NB4 (cell line): ENCODE measurements around the gene UBL7.

ENCODE experiments used
- POLR2A ChIP-seq: IDR thresholded peaks from 2 replicates; pipeline ENCODE4 v1.6.1; 2011; ENCODE audit warnings: mild to moderate bottlenecking; ENCODE audit not compliant: insufficient read length; ENCODE audit errors: extremely low read depth
- TF ChIP-seq, protein P1 (sequence below): IDR thresholded peaks from one replicate; pipeline ENCODE4 v1.5.1; 2012; ENCODE audit warnings: low read depth, low read length

DNA sequence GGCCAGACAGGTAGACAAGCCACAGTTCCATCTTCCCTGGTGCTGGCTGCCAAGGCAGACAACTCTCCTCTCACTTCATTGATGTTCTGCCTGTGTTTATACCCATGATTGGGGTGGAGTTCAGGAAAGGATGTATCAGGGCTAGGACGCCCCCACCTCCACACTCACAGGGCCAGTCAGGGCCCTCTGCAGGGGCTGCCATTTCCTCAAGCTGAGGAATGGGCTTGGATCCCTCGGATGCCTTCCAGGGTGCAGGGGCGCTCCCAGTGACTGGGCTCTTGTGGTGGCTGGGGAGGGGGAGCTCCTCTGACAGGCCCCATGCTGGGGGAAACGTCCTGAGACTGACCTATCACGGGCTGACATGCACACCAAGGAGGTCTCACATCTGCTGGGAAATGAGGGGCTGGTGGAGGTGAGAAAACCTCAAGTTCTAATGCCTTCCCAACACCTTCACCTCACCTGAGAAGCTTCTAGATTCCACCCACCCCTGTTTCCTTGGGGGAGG is 58.6 kb downstream of the UBL7 start:
- TF ChIP-seq, protein P1, sequence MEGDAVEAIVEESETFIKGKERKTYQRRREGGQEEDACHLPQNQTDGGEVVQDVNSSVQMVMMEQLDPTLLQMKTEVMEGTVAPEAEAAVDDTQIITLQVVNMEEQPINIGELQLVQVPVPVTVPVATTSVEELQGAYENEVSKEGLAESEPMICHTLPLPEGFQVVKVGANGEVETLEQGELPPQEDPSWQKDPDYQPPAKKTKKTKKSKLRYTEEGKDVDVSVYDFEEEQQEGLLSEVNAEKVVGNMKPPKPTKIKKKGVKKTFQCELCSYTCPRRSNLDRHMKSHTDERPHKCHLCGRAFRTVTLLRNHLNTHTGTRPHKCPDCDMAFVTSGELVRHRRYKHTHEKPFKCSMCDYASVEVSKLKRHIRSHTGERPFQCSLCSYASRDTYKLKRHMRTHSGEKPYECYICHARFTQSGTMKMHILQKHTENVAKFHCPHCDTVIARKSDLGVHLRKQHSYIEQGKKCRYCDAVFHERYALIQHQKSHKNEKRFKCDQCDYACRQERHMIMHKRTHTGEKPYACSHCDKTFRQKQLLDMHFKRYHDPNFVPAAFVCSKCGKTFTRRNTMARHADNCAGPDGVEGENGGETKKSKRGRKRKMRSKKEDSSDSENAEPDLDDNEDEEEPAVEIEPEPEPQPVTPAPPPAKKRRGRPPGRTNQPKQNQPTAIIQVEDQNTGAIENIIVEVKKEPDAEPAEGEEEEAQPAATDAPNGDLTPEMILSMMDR, result no peak
- TF ChIP-seq POLR2A, result no peak
